ENCODE measurements around the gene RFT1.

The RFT1 gene

DNA sequence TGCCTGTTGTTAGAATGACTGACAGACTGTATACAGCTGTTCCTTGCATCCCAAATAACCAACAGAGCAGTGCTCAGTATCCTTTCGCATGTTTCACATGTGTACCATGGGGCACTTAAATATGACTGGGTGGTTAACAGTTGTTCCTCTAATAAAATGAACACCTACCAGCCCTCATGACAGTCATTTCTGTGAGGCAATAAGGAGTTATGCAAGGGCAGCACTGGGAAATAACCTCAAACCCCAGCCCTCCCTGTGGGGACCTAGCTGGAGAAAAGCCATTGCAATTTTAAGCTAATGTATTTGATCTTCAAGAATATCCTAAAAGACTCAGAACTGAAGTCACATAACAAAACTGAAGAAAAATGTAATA lies 7.3 kb downstream of the RFT1 start:
- DNase-seq, result no peak

DNA sequence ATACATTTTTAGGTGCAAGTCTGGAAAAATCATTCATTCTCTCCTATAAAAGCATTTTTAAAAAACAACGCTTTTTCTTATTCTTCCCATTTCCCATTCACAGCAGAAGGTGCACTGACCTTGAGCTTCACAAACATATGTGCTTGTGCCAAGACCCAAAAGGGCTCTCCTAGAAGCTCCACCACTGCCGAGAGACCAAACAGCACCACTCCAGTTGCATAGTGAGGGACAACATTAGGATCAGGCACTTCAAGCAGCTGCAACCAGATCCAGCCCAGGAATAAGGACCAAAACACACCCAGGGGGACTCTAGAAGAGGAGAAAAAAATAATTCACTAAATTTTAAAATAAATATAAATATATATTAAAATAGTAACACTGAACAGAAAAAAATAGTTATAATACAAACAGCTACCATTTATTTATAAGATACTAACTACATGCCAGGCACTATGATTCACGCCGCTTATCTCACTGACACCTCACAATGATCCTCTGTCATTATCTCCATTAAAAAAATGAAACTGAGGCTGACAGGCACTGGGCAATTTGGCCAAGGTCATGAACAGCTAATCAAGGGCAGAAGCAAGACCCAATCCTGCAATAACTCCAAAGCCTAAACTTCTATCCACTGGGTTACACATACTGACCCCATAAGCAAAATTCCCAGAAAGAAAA lies 7.8 kb downstream of the RFT1 start:
- DNase-seq, result no peak

DNA sequence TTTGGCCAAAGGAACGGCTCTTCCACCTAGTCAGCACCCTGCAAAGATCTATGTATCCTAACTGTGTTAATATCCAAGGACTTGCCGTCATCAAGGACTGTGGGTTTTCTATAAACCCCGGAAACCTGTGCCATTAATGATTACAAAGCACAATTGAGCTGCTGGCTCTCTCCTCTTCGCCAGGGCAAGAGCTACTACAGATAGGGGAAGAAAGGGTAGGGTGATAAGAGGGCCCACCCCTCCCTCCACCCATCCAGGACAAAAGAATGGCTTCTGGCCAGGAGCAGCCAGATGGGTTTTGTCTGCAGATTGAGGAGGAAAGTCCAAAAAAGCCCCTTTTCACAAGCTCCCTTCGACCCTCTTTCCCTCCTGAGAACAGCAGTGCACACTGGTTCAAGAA lies 9.9 kb downstream of the RFT1 start:
- DNase-seq, result no peak

DNA sequence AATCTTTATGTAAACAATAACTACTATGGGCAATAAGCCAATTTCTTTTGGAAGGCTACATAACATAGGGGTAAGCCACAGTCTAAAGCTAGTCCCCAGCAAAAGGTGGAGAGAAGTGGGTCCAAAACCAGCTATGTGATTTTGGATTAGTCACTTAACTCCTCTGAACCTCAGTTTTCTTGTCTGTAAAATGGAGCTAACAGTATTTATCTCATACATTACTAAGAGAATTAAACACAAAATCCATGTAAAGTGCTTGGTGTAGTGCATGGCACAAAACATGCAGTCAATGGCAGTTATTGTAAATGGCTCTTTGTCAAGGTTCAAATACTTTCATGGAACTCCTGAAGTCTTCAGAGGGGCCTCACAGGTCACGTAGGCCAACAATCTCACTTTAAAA lies 13.3 kb downstream of the RFT1 start:
- no peak for DNase-seq

DNA sequence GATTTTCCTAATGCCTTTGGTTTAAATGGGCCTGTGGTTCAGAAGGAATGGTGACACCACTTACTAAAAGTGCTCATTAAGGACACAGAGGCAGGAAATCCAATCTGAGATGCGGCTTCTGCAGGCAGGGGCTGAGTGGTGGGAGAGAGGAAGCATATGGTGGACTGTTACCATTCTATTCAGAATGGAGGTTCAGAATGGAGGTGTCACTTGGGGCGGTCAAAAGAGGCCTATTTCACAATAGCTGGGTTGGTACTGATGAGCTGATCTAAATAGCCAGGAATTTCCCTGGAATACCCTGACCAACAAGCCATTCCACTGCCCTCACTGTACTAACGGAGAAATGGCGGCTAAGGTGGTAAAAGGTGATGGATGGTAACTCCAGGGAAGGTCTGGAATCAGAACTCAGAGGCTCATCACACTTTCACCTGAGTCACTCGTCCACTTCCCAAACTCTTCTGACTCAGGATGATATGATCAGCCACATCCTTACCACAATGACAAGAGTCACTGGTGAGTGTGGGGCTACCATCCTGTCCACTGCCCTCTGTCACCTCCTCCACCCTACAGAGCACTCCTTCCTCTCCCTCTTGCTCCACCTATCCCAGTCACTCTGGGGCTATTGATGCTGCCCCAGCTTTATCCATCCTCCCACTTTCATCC lies 15.7 kb downstream of the RFT1 start:
- DNase-seq, result no peak

DNA sequence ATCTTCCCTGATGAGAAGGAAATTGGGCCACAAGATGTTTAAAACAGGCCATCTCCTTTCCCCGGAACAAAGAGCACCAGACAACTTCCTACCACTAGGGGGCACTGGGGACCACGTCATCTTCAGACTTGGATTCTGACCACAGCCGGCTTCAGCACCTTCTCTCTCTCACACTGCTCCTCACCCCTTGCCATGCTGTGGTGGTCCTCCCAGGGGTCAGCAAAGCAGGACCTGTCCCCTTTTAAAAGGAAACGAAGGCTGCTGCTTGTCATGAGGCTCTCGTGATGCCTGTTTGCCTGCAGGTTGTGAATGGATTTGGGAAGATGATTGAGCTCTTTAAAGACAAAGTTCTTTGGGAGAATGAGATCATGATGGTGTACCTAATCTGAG lies 16.2 kb downstream of the RFT1 start:
- DNase-seq, result peak; percentile 73

DNA sequence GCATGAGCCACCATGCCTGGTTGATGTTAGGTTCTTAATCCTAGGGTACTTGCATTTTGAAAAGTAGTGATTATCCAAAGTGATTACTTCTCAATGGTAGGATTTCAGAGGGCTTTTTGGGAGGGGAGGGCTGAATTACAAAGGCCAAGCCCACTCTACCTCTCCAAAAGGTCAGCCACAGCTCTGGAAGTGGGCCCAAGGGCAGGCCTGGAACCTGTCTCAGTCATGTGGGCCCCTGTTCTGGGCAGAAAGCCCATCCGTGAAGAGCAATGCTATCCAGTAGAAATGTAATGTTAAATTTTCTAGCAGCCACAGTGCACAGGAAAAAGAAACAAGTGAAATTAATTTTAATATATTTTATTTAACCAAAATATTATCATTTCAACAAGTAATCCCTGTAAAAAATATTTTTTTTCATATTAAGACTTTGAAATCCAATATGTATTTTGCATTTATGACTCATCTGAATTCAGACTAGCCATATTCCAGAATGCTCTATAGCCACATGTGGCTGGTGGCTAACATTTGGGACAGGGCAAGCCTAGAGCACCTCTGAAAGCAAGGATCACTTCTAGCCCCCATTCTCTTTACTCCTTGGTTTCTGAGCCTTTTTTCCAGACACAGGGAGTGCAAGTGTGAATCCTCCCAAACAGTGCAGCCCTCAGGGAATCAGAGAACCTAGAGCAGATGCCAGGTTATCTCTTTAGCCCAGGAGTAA lies 16.8 kb downstream of the RFT1 start:
- DNase-seq, result no peak

DNA sequence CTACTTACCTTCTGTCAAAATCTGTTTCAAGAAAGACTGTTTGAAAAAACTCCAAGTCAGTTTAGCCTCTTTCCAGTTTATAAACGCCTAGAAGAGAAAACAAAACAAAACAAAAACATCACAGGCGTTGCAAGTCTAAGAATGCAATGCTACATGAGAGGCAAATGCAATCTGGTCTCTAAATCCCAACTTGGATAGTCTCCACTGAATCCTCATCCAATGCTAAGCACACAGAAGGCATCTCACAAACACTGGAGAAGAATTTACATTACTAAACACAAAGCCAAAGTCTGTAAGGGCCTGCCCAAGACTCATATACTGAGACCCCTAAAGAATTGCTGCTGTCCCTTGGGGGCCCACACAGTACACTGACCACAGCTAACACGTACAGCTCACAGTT lies 18.4 kb downstream of the RFT1 start:
- no peak for DNase-seq

DNA sequence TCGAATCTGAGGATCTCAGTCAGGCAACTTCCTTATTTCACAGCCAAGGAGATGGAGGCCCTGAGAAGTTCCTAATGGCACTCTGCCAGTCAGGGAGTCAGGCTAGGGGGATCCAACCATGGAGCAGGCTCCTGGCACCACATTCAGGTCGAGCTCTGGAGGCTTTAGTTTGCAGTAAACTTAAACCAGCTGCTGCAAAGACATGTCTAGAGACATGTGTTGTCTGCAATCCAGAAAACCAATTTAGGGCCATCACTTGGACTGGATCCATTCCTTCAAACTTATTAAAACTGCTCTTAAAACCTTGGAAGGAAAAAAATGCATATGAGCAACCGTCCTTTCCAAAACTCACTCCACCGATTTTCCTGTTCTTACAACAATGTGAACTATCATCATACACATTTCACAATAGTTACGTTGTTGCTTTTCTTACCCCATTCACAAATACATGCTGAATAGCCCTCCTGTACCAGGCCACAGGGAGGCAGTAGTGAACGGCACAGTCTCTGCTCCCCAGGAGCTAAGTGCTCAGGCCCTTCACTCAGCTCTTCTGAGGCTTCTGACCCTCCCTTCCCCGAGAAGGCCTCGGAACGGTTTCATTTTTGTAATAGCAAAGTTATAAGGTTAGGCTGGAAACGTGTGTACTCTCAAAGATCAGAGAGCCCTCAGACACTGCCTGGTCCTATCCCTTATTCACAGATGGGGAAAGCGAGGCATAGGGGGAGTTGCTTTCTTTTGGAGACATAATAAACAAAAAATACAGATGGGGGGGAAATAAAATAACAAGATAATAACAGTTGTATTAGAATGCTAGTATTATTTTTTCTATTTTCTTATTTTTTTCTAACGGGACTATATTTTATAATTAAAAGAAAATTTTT lies 20.1 kb downstream of the RFT1 start:
- peak; percentile 35 for DNase-seq

DNA sequence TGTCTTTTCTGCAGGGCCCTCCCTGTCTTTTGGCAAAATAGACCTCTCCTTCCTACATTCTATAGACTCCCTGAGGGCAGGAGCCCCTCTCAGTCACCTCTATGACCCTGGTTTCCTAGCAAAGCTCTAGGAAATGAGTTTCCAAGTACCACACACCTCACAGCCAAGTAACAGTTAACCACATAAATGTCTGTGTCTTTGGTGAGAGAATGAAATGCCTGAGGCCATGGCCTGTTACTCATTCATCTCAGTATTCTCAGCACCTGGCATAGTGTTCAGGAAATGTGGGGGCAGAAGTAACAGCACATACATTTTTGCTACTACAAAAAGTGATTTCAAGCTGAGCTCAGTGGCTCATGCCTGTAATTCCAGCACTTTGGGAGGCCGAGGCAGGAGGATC lies 21.0 kb downstream of the RFT1 start:
- no peak for DNase-seq

DNA sequence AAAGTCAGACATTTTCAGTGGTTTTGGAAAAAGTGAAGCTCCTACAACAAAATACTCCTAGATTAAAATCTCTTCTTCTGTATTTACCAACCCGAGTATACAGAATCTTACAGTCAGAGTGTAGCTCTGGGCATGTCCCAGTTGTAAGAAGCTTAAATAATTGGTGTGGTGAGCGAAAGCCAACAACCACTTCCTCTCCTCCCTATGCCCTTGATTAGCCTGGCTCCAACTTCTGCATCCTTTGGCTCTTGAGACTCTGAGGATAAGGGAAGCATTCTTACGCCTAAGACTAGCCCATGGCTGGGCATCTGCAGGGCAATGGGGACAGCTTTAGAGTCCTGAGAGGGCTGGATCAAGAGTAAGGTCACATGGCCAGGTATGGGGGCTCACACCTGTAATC lies 25.5 kb downstream of the RFT1 start:
- DNase-seq, result no peak

DNA sequence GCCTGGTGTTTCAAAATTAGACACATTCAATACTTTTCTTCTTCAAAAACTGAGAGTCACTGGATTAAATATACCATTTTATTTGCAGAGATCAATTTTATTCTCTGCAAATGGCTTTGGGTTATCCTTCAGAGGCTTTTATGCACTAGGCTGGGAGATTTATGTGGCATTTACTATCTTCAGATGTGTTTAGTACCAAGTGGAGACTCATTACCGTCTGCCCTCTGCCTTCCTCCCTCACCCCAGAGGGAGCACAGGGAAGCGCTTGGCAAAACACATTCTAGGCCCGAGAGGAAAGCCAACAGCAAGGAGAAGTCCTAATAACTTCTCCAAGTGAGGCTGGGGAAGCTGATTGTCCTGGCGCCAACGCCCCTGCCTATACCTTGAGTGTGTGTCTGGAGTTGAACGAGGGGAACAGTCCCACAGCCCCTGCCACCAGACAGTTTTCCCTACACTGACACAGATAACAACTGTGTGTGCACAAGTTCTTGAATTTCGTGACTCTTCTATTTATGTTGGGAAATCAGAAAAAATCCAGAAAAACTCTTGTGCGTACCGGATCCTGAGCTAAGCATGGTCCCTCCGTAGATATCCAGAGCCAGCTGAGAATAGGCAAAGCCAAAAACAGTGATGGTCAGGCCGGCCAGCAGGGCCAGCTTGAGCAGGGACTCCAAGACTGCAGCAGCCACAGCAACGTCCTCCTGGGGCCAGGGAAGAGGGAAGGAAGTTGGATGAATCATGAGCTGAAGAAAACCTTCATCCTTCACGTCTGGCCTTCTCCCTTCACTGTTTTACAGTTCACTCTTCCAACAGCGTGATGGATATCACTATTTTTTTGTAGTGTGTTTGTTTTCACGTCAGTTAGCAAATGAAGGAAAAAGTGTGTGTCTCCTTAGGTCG lies 26.6 kb downstream of the RFT1 start:
- DNase-seq, result no peak

DNA sequence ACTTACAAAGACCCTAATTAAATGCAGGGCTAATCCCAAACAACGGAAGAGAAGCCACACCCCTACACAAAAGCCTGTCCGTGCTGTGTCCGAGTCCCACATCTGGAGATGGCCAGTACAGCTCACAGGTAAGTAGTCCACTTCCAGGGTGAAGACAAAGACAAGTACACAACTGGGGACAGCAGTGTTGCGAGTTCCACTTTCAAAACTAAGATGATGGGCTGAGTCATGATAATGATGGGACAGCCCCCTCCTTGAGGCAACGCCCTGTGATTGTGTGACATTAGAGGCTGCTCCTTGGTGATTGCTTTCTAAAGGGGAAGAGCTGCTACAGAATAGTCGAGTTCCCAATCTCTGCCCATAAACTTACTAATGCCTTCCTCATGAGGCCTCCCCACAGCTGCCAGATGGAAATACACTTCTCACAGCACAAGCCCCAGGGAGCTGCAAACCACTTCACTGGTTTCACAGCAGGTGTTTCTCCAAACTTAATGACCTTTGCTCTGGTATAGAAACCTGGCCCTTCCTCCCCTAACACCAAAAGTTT lies 27.6 kb downstream of the RFT1 start:
- DNase-seq, result no peak

DNA sequence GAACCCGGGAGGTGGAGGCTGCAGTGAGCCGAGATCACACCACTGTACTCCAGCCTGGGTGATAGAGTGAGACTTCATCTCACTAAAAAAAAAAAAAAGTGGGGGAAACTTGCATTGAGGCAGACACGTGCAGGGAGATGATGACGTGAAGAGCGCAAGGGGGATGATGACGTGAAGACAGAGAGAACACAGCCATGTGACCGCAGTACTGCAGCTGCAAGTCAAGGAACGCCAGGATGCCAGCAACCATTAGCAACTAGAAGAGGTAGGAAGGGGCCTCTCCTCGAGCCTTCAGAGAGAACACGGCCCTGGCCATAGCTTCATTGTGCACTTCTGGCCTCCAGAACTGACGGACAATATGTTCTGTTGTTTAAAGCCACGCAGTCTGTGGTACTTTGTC lies 28.3 kb downstream of the RFT1 start:
- DNase-seq, result no peak

DNA sequence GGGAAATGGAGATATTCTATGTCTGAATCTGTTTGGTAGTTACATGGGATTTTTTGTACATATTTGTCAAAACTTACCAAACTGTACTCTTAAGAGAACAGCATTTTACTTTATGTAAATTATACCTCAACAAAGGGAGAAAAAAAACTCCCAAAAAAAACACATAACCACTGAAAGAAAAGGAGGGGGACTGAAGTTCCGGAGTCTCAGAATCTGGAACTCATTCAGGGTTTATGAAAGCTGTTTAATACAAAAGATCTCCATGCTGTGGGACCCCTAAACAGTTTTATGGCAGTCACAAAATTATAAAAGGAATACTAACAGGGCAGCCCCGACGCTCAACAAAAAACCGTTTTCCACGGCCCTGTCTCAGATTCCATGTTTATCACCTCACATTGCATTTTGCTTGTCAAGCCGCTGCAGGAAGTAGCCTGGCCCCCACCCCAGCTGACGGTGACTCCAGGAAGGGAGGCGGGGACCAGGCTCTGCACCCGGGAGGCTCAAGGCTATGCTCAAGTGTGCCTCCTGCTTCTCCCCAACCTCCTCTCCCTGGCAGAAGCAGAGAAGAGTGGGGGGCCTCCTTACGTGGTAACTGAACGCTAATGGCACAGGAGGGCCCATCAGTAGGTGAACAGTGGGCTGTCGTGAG lies 29.3 kb downstream of the RFT1 start:
- no peak for DNase-seq

DNA sequence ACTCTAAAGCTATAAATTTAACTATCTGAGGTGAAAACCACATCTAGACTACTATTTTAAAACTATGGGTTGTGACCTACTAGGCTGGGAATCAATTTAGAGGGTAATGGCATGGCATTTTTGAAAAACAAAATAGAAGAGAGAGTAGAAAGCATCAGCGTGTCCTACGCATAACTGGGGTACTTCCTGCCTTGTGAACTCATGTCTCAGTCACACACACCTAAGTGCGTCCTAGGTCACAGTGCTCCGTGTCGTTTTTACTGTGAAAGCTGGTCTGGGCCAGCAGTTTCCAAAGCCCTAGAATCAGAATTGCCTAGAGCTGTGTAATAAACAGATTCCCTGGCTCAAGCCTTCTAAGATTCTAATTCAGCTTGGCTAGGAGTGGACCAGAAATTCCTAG lies 32.3 kb downstream of the RFT1 start:
- DNase-seq, result no peak

DNA sequence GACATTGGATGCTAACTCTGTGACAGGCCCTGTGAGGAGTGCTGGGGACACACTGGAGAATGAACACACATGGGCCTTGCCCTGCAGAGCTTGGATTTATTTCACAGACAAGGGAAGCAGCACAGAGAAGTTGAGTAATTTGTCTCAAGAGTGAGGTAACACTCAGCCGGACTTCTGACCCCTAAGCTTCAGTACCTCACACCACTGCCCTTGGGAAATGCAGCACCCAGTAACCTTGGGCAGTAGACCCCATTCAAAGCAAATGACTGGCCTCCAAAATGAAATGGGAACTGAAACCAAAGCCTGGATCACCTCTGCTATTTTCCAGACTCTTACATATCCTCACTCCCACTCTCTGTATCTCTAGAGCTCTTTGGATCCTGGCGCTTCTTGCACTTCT lies 37.3 kb downstream of the RFT1 start:
- no peak for DNase-seq

DNA sequence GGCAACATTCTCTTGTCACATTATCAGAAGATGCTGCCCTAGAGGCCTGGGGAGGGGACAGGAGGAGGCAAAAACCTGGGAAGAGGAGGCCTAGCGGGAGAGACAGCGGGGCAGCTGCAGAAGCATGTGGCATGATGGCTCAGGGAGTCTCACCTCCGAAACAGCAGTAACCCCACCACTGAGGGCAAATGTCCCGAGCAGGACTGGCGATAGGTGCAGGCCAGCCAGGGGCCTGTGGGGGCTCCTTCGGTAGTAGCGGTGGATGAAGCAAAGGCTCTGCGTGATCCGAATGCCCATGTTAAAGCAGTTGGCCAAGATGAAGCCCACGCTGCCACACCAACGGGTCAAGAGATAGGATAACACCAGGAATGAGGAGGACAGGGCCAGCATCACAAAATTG lies 38.0 kb downstream of the RFT1 start:
- DNase-seq, result no peak

DNA sequence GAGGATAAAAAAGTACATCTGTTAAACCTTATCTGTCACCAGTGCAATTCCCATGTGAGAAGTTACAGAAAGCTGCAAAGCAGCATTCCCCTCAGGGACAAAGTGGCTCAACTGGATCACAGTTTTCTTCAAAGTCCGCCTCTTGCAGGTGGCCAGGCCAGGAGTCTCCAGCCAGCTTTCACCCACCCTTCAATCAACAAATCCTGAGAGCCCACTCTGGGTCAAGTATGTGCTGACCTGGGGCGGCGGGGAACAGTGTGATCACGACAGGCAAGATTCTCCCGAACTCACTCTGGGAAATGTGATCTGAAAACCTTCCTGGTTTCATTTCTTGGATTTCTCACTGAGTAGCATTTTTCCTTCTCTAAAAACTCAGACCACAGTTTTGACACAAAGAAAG lies 39.2 kb downstream of the RFT1 start:
- no peak for DNase-seq

DNA sequence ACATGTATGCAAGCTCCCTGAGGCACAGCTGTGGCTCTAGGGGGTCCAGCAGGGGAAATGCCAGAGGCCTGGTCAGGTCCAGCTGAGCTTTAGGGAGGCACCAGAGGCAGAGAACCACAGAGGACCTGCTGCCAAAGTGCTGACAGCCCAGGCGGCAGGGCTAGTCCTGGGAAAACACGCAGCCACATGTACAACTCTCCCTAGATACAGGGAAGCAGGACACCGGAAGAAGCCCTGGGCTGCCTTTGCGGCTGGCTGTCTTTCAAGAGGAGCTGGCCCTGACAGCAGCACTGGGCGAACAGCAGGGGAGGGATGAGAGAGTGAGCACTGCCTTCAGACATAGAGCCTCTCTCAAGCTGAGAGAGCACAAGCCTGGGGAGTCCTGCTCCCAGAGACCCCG lies 40.7 kb downstream of the RFT1 start:
- DNase-seq, result no peak

DNA sequence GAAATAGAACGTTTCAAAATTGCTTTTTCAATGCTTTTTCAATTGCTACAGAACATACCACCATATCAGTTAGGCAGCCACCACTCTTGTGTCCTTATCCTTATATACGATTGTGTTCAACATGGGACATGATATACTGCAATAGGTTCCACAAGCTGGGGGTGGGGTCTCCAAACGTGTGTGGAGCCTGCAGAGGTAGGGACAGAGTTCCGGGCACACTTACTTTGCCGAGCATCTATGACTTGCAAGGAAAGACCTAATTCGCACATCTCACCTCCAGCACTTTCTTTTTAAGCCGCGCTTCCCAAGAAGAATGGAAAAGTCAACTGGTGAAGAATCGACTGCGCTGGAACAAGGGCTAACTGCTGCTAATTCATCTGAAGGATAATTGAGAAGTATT lies 44.8 kb downstream of the RFT1 start:
- DNase-seq, result no peak
